ENCODE data around the gene ZCCHC14.
"Not testable (repeated sequence)": the region's sequence is repeated elsewhere in the genome, so short reads cannot be mapped to it uniquely, and the experiment has no call there.

Gene ZCCHC14

GRCh38 chr16:87491522-87492290 lies 1.1 kb downstream of the ZCCHC14 start:
- Histone ChIP-seq H3K36me3 (ENCODE audit: insufficient read depth) (no peaks in the 10 kb centered on the region), H3K4me2 (peak overlapping the region; percentile 25; the same call in 1 of the 2 replicates), H3K4me3 (IDR thresholded peaks at IDR 0.05; ENCODE audit: insufficient read depth, low read depth, low read length) (no peak overlapping the region), H3K79me2 (ENCODE audit: insufficient read depth, low read depth) (peaks cover 10% of the 10 kb centered on the region; the same call in 1 of the 2 replicates), H2AFZ (ENCODE audit: low read depth) (no peak overlapping the region), H3K27me3 (ENCODE audit: insufficient read depth, low read depth) (no peaks in the 10 kb centered on the region), H3K4me1 (ENCODE audit: low read depth, poor library complexity, severe bottlenecking) (peaks cover 10% of the 10 kb centered on the region), H3K9ac (no peak overlapping the region), H4K20me1 (ENCODE audit: insufficient read depth) (no peaks in the 10 kb centered on the region), H3K27ac (no peak overlapping the region)
- no peak for TF ChIP-seq CTCF (conservative IDR thresholded peaks at IDR 0.05; ENCODE audit: low read depth, low read length)

GRCh38 chr16:87490799-87491521 lies 1.9 kb downstream of the ZCCHC14 start:
- not testable (repeated sequence) for H2AFZ ChIP-seq (ENCODE audit: low read depth); H4K20me1 ChIP-seq (ENCODE audit: insufficient read depth); H3K4me1 ChIP-seq (ENCODE audit: low read depth, poor library complexity, severe bottlenecking); H3K27ac ChIP-seq; H3K9ac ChIP-seq; H3K36me3 ChIP-seq (ENCODE audit: insufficient read depth); H3K27me3 ChIP-seq (ENCODE audit: insufficient read depth, low read depth); H3K4me3 ChIP-seq (IDR thresholded peaks at IDR 0.05; ENCODE audit: insufficient read depth, low read depth, low read length)
- H3K79me2 ChIP-seq (ENCODE audit: insufficient read depth, low read depth) = peaks cover 10% of the 10 kb centered on the region; the same call in 1 of the 2 replicates
- H3K4me2 ChIP-seq = peak overlapping the region; percentile 21; the same call in 1 of the 2 replicates

- H3K4me3 ChIP-seq (IDR thresholded peaks at IDR 0.05; ENCODE audit: insufficient read depth, low read depth, low read length) = no peak overlapping the region
- TF ChIP-seq CTCF (conservative IDR thresholded peaks at IDR 0.05; ENCODE audit: low read depth, low read length) = no peak
- H3K79me2 ChIP-seq (ENCODE audit: insufficient read depth, low read depth) = peaks cover 10% of the 10 kb centered on the region; the same call in 1 of the 2 replicates
- no peaks in the 10 kb centered on the region for H3K27me3 ChIP-seq (ENCODE audit: insufficient read depth, low read depth)
- no peak overlapping the region for H2AFZ ChIP-seq (ENCODE audit: low read depth)
- H3K4me1 ChIP-seq (ENCODE audit: low read depth, poor library complexity, severe bottlenecking) = peaks cover 10% of the 10 kb centered on the region
- H3K27ac ChIP-seq = no peak overlapping the region
- H4K20me1 ChIP-seq (ENCODE audit: insufficient read depth) = no peaks in the 10 kb centered on the region
- no peaks in the 10 kb centered on the region for H3K36me3 ChIP-seq (ENCODE audit: insufficient read depth)
- H3K4me2 ChIP-seq = peak overlapping the region; percentile 21; the same call in 1 of the 2 replicates
- H3K9ac ChIP-seq = no peak overlapping the region
These were observed 2.6 kb downstream of the ZCCHC14 start for GRCh38 chr16:87490096-87490798.

- Histone ChIP-seq H3K79me2 (ENCODE audit: insufficient read depth, low read depth) (peaks cover 10% of the 10 kb centered on the region; the same call in 1 of the 2 replicates), H3K4me1 (ENCODE audit: low read depth, poor library complexity, severe bottlenecking) (peaks cover 10% of the 10 kb centered on the region), H3K27ac (no peak overlapping the region), H3K4me3 (IDR thresholded peaks at IDR 0.05; ENCODE audit: insufficient read depth, low read depth, low read length) (no peak overlapping the region), H4K20me1 (ENCODE audit: insufficient read depth) (no peaks in the 10 kb centered on the region), H3K27me3 (ENCODE audit: insufficient read depth, low read depth) (no peaks in the 10 kb centered on the region), H3K4me2 (peak overlapping the region; percentile 22; the same call in 1 of the 2 replicates), H3K9ac (no peak overlapping the region), H3K36me3 (ENCODE audit: insufficient read depth) (no peaks in the 10 kb centered on the region), H2AFZ (ENCODE audit: low read depth) (no peak overlapping the region)
- TF ChIP-seq CTCF (conservative IDR thresholded peaks at IDR 0.05; ENCODE audit: low read depth, low read length) = no peak
These were observed 3.3 kb downstream of the ZCCHC14 start for GRCh38 chr16:87489434-87490045.

- not testable (repeated sequence) for H3K4me1 ChIP-seq (ENCODE audit: low read depth, poor library complexity, severe bottlenecking); H3K4me3 ChIP-seq (IDR thresholded peaks at IDR 0.05; ENCODE audit: insufficient read depth, low read depth, low read length); H3K9ac ChIP-seq; H3K27me3 ChIP-seq (ENCODE audit: insufficient read depth, low read depth); H3K27ac ChIP-seq; H4K20me1 ChIP-seq (ENCODE audit: insufficient read depth); H3K36me3 ChIP-seq (ENCODE audit: insufficient read depth); H2AFZ ChIP-seq (ENCODE audit: low read depth)
- peak overlapping the region; percentile 22; the same call in 1 of the 2 replicates for H3K4me2 ChIP-seq
- H3K79me2 ChIP-seq (ENCODE audit: insufficient read depth, low read depth) = peaks cover 10% of the 10 kb centered on the region; the same call in 1 of the 2 replicates
These were observed 3.9 kb downstream of the ZCCHC14 start for GRCh38 chr16:87488960-87489359.
